ENCODE data around the gene NPHS1.

Gene NPHS1

DNA sequence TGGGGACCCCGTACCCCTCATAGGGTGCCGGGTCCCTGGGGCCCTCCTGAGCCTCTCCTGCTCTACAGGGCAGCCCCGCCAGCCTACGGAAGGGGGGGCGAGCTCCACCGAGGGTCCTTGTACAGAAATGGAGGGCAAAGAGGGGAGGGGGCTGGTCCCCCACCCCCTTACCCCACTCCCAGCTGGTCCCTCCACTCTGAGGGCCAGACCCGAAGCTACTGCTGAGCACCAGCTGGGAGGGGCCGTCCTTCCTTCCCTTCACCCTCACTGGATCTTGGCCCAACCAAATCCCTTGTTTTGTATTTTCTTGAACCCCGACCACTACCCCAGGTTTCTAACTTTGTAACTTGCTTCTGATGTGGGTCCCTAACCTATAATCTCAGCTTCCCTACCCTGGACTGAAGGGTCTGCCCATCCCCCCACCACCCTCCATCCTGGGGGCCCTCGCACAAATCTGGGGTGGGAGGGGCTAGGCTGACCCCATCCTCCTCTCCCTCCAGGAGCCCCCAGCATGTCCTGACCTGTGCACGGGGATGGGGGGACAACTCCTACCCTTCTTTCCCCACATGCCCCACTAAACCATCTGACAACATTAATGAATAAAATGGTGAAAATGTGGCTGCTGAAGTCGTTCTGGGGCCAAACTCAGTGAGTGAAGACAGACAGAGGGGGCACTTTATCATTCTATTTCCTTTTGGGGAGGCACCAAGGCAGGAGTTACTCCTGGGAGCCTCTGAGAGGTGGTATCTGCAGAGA lies 63.9 kb downstream of the NPHS1 start:
- no peak for DNase-seq (ENCODE audit: low read depth)

- no peak for DNase-seq (ENCODE audit: low read depth)
Observed at GRCh38 chr19:35787227-35787799, 65.0 kb downstream of the NPHS1 start.

DNA sequence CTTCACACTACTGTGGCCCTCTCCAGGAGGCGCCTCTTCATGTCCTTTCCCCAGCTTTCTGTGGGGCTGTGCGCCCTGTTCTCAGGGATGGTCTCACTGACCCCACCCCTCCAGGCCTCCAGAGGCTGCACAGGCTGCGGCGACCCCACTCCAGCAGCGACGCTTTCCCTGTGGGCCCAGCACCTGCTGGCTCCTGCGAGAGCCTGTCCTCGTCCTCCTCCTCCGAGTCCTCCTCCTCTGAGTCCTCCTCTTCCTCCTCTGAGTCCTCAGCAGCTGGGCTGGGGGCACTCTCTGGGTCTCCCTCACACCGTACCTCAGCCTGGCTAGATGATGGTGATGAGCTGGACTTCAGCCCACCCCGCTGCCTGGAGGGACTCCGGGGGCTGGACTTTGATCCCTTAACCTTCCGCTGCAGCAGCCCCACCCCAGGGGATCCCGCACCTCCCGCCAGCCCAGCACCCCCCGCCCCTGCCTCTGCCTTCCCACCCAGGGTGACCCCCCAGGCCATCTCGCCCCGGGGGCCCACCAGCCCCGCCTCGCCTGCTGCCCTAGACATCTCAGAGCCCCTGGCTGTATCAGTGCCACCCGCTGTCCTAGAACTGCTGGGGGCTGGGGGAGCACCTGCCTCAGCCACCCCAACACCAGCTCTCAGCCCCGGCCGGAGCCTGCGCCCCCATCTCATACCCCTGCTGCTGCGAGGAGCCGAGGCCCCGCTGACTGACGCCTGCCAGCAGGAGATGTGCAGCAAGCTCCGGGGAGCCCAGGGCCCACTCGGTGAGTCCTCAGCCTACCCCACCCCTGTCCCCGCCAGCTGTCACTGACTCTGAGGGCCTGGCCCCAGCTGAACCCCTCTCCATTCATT lies 65.8 kb downstream of the NPHS1 start:
- DNase-seq (ENCODE audit: low read depth) = no peak

DNA sequence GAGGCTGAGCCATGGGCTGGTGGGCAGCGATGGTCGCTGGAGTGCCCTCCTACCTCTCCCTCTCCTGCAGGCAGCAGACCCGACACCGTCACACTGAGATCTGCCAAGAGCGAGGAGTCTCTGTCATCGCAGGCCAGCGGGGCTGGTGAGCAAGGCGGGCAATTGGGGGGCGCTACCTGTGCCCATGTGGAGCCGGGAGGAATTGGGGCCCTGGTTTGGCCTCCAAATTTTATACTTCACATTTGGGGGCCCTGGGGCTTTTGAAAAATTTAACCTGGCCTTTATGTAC lies 67.0 kb downstream of the NPHS1 start:
- no peak for DNase-seq (ENCODE audit: low read depth)

DNA sequence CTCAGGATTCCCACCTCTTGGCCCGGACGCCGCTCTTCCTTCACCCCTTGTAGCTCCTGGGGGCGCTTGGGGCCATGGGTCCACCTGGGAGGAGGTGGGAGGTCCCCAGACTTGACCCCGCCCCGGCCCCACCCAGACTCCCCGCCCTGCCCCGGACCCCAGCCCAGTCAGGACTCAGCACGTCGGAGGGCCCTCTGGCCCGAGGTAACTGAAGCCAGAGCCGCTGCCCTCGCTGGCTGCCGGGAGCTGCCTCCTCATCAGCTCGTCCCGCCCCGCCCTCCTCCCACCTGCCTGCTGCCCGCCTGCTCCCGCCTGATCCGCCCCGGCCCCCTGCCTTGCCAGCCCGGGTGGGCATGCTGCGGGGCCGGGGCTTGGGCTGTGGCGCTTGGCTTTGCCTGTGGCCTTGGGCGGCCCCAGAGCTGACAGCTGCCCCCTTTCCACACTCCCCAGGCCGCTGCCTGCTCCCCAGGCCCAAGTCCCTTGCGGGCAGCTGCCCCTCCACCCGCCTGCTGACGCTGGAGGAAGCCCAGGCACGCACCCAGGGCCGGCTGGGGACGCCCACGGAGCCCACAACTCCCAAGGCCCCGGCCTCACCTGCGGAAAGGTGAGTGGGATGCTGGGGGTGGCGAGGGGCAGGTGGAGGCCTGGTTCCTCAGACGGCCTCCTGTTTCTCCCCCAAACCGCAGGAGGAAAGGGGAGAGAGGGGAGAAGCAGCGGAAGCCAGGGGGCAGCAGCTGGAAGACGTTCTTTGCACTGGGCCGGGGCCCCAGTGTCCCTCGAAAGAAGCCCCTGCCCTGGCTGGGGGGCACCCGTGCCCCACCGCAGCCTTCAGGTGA lies 67.6 kb downstream of the NPHS1 start:
- no peak for DNase-seq (ENCODE audit: low read depth)

DNA sequence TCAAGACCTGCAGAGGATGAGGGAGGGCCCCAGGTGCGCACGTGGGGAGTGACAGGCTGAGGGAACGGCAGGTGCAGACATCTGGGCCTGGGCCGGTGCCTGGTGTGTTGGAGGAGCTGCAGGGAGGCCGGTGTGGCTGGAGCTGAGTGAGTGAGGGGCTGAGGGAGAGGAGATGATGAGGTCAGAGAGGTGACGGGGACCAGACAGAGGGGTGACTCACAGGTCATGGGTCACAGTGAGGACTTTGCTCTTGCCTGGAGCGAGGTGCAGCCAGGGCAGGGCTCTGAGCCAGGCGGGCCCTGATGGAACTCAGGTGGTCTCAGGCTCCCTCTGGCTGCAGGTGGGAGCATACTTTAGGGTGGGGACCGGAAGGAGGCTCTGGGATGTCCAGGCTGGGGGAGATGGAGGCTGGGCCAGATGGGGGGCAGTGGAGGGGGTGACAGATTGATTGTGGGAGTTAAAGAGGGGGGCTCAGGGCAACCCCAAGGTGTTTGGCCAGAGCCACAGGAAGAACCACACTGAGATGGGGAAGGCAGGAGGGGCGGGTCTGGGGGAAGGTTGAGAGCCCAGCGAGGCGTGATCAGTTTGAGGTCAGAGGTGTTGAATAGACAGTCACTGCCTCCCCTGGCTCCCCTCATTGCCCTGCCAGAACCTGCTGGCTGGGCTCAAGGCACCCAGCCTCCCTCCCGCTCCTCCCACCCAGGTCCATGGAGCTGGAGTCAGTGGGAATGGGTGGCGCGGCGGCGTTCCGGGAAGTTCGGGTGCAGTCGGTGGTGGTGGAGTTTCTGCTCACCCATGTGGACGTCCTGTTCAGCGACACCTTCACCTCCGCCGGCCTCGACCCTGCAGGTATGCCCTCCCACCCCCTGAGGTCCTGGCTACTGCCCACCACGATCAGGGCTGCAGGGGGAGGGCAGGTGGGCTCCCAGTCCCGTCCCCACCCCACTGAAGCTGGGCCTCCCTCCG lies 68.6 kb downstream of the NPHS1 start:
- no peak for DNase-seq (ENCODE audit: low read depth)

DNA sequence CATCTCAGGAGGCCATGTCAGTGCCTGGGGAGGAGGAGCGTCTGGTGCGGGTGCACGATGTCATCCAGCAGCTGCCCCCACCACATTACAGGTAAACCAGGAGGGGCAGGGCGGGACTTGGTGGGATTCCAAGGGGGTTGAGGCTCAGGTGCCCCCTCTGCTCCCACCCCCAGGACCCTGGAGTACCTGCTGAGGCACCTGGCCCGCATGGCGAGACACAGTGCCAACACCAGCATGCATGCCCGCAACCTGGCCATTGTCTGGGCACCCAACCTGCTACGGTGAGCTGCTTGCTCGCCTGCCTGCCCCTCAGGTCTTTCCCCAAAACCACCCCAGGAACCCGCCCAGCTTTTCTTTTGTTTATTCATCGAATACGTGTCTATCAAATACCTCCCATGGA lies 69.7 kb downstream of the NPHS1 start:
- no peak for DNase-seq (ENCODE audit: low read depth)

- no peak for DNase-seq (ENCODE audit: low read depth)
Observed at GRCh38 chr19:35781650-35782049, 70.7 kb downstream of the NPHS1 start.

DNA sequence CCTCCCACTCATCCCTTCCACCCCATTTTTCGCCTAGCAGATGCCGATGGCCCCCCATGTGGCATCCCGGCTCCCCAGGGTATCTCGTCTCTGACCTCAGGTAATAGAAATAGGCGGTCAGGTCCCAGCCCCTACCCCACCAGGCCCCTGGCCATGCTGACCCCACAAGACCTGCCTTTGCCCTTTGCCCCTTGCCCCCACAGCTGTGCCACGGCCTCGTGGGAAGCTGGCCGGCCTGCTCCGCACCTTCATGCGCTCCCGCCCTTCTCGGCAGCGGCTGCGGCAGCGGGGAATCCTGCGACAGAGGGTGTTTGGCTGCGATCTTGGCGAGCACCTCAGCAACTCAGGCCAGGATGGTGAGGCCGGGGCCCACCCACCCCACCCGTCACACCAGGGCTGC lies 71.6 kb downstream of the NPHS1 start:
- no peak for DNase-seq (ENCODE audit: low read depth)

DNA sequence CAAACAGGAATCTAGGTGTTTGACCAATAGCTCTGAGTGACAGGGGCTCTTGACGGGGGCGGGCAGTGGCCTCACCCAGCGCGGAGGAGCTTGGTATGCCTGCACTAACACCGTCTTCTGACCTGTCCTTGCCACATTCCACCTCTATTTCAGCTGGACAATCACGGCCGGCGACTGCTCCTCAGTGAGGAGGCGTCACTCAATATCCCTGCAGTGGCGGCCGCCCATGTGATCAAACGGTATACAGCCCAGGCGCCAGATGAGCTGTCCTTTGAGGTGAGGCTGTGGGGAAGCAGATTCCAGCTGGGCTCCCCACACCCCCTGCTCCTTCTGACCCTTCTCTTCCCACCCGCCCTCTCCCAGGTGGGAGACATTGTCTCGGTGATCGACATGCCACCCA lies 72.2 kb downstream of the NPHS1 start:
- DNase-seq (ENCODE audit: low read depth) = no peak

GRCh38 chr19:35779033-35779432 lies 73.3 kb downstream of the NPHS1 start:
- DNase-seq (ENCODE audit: low read depth) = no peak

DNA sequence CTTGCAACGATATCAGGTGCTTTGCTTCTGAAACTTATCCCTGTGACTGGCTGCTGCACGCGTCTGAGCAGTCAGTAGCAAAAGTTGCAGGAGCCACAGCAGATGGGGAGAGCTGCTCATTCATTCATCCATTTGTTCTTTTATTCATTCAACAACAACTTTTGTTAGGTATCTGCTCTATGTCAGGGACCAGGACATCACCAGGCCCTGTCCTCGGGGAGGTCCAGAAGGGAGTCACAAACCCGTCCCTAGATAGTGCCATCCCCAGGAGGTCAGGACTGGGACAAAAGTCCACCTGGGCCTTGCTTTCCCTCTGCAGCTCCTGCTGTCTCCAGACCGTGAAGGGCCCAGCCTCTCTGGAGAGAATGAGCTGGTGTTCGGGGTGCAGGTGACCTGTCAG lies 74.3 kb downstream of the NPHS1 start:
- DNase-seq (ENCODE audit: low read depth) = no peak

- no peak for DNase-seq (ENCODE audit: low read depth)
Observed at GRCh38 chr19:35777086-35777841, 75.0 kb downstream of the NPHS1 start.

- DNase-seq (ENCODE audit: low read depth) = no peak
Observed at GRCh38 chr19:35776102-35776788, 76.1 kb downstream of the NPHS1 start.
